Measurements from ENCODE around the gene CCDC106. TPM values are rescaled to one million over a fixed set of nuclear protein-coding genes. Genes with fewer than 3 reads are reported as not detected.

The CCDC106 gene
- polyA plus RNA-seq, 1 donor (not counting 4 experiments of a cell fraction or from before 2014, with no cell fraction given), result 3.1 TPM

DNA sequence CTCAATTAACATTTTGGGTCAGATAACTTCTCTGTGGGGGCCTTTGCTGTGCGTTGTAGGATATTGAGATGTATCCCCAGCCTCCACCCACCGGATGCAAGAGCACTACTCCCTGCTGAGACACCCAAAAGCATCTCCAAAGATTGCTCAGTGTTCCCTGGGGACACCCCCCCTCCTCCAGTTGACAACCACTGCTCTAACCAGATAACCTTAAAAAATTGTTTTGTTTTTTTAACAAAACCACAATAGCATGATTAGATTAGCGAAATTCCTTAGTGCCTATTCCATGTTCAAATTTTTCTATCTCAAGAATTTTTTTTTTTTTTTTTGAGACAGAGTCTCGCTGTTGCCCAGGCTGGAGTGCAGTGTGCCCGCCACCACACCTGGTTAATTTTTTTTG, 24.4 kb downstream of the CCDC106 start:
- FAIRE-seq, result no peak

GRCh38 chr19:55673465-55673864, 25.5 kb downstream of the CCDC106 start:
- no peaks in the 10 kb centered on the region for H3K9me3 ChIP-seq (ENCODE audit: control insufficient read depth, low read depth, low read length)
- peaks cover 85% of the 10 kb centered on the region for H3K79me2 ChIP-seq (ENCODE audit: control insufficient read depth, insufficient read depth, low read length)
- dilution Hi-C loops (cut with MboI; ENCODE audit: extremely low pct_ligation_motif_present, low sequenced_read_pairs), result no loop called here
- TF ChIP-seq, protein P1, sequence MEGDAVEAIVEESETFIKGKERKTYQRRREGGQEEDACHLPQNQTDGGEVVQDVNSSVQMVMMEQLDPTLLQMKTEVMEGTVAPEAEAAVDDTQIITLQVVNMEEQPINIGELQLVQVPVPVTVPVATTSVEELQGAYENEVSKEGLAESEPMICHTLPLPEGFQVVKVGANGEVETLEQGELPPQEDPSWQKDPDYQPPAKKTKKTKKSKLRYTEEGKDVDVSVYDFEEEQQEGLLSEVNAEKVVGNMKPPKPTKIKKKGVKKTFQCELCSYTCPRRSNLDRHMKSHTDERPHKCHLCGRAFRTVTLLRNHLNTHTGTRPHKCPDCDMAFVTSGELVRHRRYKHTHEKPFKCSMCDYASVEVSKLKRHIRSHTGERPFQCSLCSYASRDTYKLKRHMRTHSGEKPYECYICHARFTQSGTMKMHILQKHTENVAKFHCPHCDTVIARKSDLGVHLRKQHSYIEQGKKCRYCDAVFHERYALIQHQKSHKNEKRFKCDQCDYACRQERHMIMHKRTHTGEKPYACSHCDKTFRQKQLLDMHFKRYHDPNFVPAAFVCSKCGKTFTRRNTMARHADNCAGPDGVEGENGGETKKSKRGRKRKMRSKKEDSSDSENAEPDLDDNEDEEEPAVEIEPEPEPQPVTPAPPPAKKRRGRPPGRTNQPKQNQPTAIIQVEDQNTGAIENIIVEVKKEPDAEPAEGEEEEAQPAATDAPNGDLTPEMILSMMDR (optimal IDR thresholded peaks at IDR 0.05 in 1 of 3, IDR thresholded peaks at IDR 0.05 in 1 of 3, conservative IDR thresholded peaks at IDR 0.05 in 1 of 3; ENCODE audit: extremely low read depth in 1 of 3, insufficient read depth in 2 of 3, low read length in 3 of 3), result no peak
- no peak for TF ChIP-seq EZH2 (IDR thresholded peaks at IDR 0.05; ENCODE audit: low read length)
- no peak overlapping the region for H3K27ac ChIP-seq (ENCODE audit: control insufficient read depth, insufficient read depth, low read length)
- H3K4me3 ChIP-seq (ENCODE audit: control insufficient read depth in 2 of 3, extremely low read depth in 1 of 3, insufficient read depth in 2 of 3, low read depth in 1 of 3, low read length in 3 of 3), result no peak overlapping the region
- no peaks in the 10 kb centered on the region for H3K27me3 ChIP-seq (ENCODE audit: control insufficient read depth, extremely low read depth, insufficient read depth, low read length)
- H3K9ac ChIP-seq (ENCODE audit: control insufficient read depth, extremely low read depth, insufficient read depth, low read length), result no peak overlapping the region
- H4K20me1 ChIP-seq (ENCODE audit: control insufficient read depth, extremely low read depth, insufficient read depth, low read length), result peaks cover 28% of the 10 kb centered on the region
- no peak for FAIRE-seq
- H3K4me2 ChIP-seq (ENCODE audit: control insufficient read depth, extremely low read depth, insufficient read depth, low read depth, low read length), result no peak overlapping the region
- H3K4me1 ChIP-seq (ENCODE audit: control insufficient read depth, extremely low read depth, insufficient read depth, low read length), result peaks cover 19% of the 10 kb centered on the region
- H2AFZ ChIP-seq (ENCODE audit: control insufficient read depth, low read length), result no peak overlapping the region
- H3K9me1 ChIP-seq (ENCODE audit: control insufficient read depth, extremely low read depth, insufficient read depth, low read length), result no peaks in the 10 kb centered on the region
- peaks cover 27 to 29% of the 10 kb centered on the region in 2 experiments for H3K36me3 ChIP-seq (ENCODE audit: control insufficient read depth in 2 of 2, extremely low read depth in 1 of 2, insufficient read depth in 2 of 2, low read length in 2 of 2)
- no peak for DNase-seq (ENCODE audit: low read depth, low spot score)

More for the DNA sequence above, 24.4 kb downstream of the CCDC106 start:
- Histone ChIP-seq H4K20me1 (ENCODE audit: control insufficient read depth, extremely low read depth, insufficient read depth, low read length) (peaks cover 34% of the 10 kb centered on the region), H2AFZ (ENCODE audit: control insufficient read depth, low read length) (no peak overlapping the region), H3K9me1 (ENCODE audit: control insufficient read depth, extremely low read depth, insufficient read depth, low read length) (peaks cover 1% of the 10 kb centered on the region), H3K4me2 (ENCODE audit: control insufficient read depth, extremely low read depth, insufficient read depth, low read depth, low read length) (no peak overlapping the region), H3K4me1 (ENCODE audit: control insufficient read depth, extremely low read depth, insufficient read depth, low read length) (peaks cover 24% of the 10 kb centered on the region), H3K27ac (ENCODE audit: control insufficient read depth, insufficient read depth, low read length) (no peak overlapping the region), H3K9me3 (ENCODE audit: control insufficient read depth, low read depth, low read length) (no peaks in the 10 kb centered on the region), H3K36me3 (ENCODE audit: control insufficient read depth in 2 of 2, extremely low read depth in 1 of 2, insufficient read depth in 2 of 2, low read length in 2 of 2) (peaks cover 22 to 32% of the 10 kb centered on the region in 2 experiments), H3K79me2 (ENCODE audit: control insufficient read depth, insufficient read depth, low read length) (peaks cover 85% of the 10 kb centered on the region), H3K4me3 (ENCODE audit: control insufficient read depth in 2 of 3, extremely low read depth in 1 of 3, insufficient read depth in 2 of 3, low read depth in 1 of 3, low read length in 3 of 3) (no peak overlapping the region), H3K27me3 (ENCODE audit: control insufficient read depth, extremely low read depth, insufficient read depth, low read length) (no peaks in the 10 kb centered on the region), H3K9ac (ENCODE audit: control insufficient read depth, extremely low read depth, insufficient read depth, low read length) (no peak overlapping the region)
- TF ChIP-seq, protein P1 (optimal IDR thresholded peaks at IDR 0.05 in 1 of 3, IDR thresholded peaks at IDR 0.05 in 1 of 3, conservative IDR thresholded peaks at IDR 0.05 in 1 of 3; ENCODE audit: extremely low read depth in 1 of 3, insufficient read depth in 2 of 3, low read length in 3 of 3), result no peak
- TF ChIP-seq EZH2 (IDR thresholded peaks at IDR 0.05; ENCODE audit: low read length), result no peak
- dilution Hi-C loops (cut with MboI; ENCODE audit: extremely low pct_ligation_motif_present, low sequenced_read_pairs), result no loop called here
- DNase-seq (ENCODE audit: low read depth, low spot score), result no peak

Measured in keratinocyte (primary cell).